ENCODE measurements around the gene FOXK2. TPM values are rescaled to one million over a fixed set of nuclear protein-coding genes. Genes with fewer than 3 reads are reported as not detected.

FOXK2 gene
- total and polyA plus RNA-seq, 2 of the 8 experiments (the other 6 are each of a cell fraction or from before 2014, with no cell fraction given): 34.7 to 64.9 TPM

- Histone ChIP-seq H3K18ac (ENCODE audit: extremely low read depth, low read length) (no peak overlapping the region), H2BK120ac (replicated peaks; ENCODE audit: low read depth, low read length) (no peak overlapping the region), H2BK5ac (ENCODE audit: low read depth, low read length) (no peak overlapping the region), H3K36me3 (ENCODE audit: control insufficient read depth in 2 of 4, insufficient read depth in 4 of 4, low read length in 3 of 4) (peaks cover 15 to 38% (median 27%) of the 10 kb centered on the region in 4 experiments), H2AK5ac (ENCODE audit: low read depth, low read length) (no peak overlapping the region), H4K91ac (replicated peaks; ENCODE audit: insufficient read length, low read length) (no peak overlapping the region), H3K56ac (replicated peaks; ENCODE audit: insufficient read length, low read depth, low read length) (no peak overlapping the region), H3K23me2 (ENCODE audit: low read depth, low read length) (no peaks in the 10 kb centered on the region), H2BK20ac (ENCODE audit: low read length) (no peak overlapping the region), H3K27ac (ENCODE audit: low read depth, low read length) (no peak overlapping the region), H3K27me3 (replicated peaks in 1 of 4; ENCODE audit: control insufficient read depth in 3 of 4, extremely low read depth in 1 of 4, insufficient read depth in 3 of 4, low read length in 3 of 4) (no peaks in the 10 kb centered on the region), H3K4ac (replicated peaks; ENCODE audit: insufficient read length, low read depth, low read length) (no peak overlapping the region), H4K20me1 (replicated peaks in 1 of 2; ENCODE audit: control insufficient read depth in 1 of 2, insufficient read depth in 2 of 2, low read length in 2 of 2) (peaks cover 1% of the 10 kb centered on the region in 2 experiments), H2AFZ (ENCODE audit: low read length) (no peak overlapping the region), H3K9me3 (ENCODE audit: insufficient read depth in 2 of 2, low read depth in 1 of 2, low read length in 1 of 2) (no peaks in the 10 kb centered on the region), H2BK15ac (ENCODE audit: low read length) (no peak overlapping the region), H3K79me1 (ENCODE audit: low read depth, low read length) (no peaks in the 10 kb centered on the region), H3K9ac (replicated peaks in 1 of 4; ENCODE audit: extremely low read depth in 1 of 4, low read depth in 3 of 4, low read length in 3 of 4) (no peak overlapping the region), H3K23ac (ENCODE audit: insufficient read length) (no peak overlapping the region), H3K4me3 (ENCODE audit: extremely low read depth in 1 of 4, insufficient read depth in 2 of 4, low read depth in 3 of 4, low read length in 4 of 4) (no peak overlapping the region), H3K14ac (ENCODE audit: insufficient read length) (no peak overlapping the region), H3K4me2 (ENCODE audit: insufficient read depth in 1 of 2, low read depth in 2 of 2, low read length in 2 of 2) (no peak overlapping the region), H3K4me1 (replicated peaks in 1 of 4; ENCODE audit: control insufficient read depth in 3 of 4, insufficient read depth in 4 of 4, low read length in 3 of 4) (no peaks in the 10 kb centered on the region), H4K8ac (ENCODE audit: extremely low read depth, insufficient read depth, low read length) (no peak overlapping the region), H3K79me2 (ENCODE audit: control insufficient read depth in 1 of 2, insufficient read depth in 2 of 2, low read length in 2 of 2) (no peaks in the 10 kb centered on the region), H2BK12ac (ENCODE audit: low read depth, low read length) (no peak overlapping the region), H4K5ac (ENCODE audit: insufficient read length, low read depth, low read length) (no peak overlapping the region)
- POLR2A ChIA-PET (ENCODE audit: partially characterized antibody): no interaction called here
- TF ChIP-seq TAF1 (IDR thresholded peaks at IDR 0.05; ENCODE audit: low read depth, low read length) (no peak), SP1 (IDR thresholded peaks at IDR 0.05; ENCODE audit: low read depth, low read length) (no peak), PHF8 (conservative IDR thresholded peaks at IDR 0.05; ENCODE audit: low read depth, low read length) (no peak), USF2 (IDR thresholded peaks at IDR 0.05; ENCODE audit: low read length) (no peak), SP4 (IDR thresholded peaks at IDR 0.05; ENCODE audit: low read length) (no peak)
- no peak for FAIRE-seq
- WGBS, 2 experiments (ENCODE audit: extremely low coverage in 1 of 2, insufficient coverage in 1 of 2, insufficient read length in 1 of 2, insufficient replicate concordance in 2 of 2, low coverage in 1 of 2, low lambda C conversion rate in 2 of 2, missing lambda C conversion rate in 1 of 2): 95% methylated on average over 7 of the region's 7 CpGs; no CpG with 5 or more reads in 1 of the 2 experiments
- no peak for DNase-seq (ENCODE audit: low read depth in 1 of 2, low spot score in 2 of 2)
- CTCF ChIA-PET (ENCODE audit: partially characterized antibody): interaction anchor here (1.5 kb wide), 1 partner anchor 9 kb away, joined by 7 read pairs; no protein-coding TSS in a partner anchor
Observed at GRCh38 chr17:82470065-82470464, 49.5 kb upstream of the FOXK2 start.
